Neuron (in vitro differentiated cells): Measurements from ENCODE around the gene ARL3.

ENCODE experiments used
- H2AFZ ChIP-seq: one replicate; pipeline ENCODE4 v1.6.1; 2013; ENCODE audit warnings: low read depth, mild to moderate bottlenecking, inconsistent platforms, low read length, moderate library complexity
- H3K27me3 ChIP-seq: one replicate; pipeline ENCODE4 v1.6.1; 2013; ENCODE audit warnings: low read length; ENCODE audit not compliant: insufficient read depth
- H3K36me3 ChIP-seq: one replicate; pipeline ENCODE4 v1.6.1; 2013; ENCODE audit warnings: low read length; ENCODE audit not compliant: insufficient read depth
- H3K4me1 ChIP-seq: one replicate; pipeline ENCODE4 v1.6.1; 2013; ENCODE audit warnings: low read length; ENCODE audit not compliant: insufficient read depth
- H3K4me3 ChIP-seq: 2 replicates; pipeline ENCODE4 v1.5.1; 2013; ENCODE audit warnings: mild to moderate bottlenecking, low read length, moderate library complexity
- H3K9me3 ChIP-seq: one replicate; pipeline ENCODE4 v1.6.1; 2013; ENCODE audit warnings: low read length

ARL3 gene

GRCh38 chr10:102624751-102625645 lies 89.2 kb downstream of the ARL3 start:
- H2AFZ ChIP-seq, result no peak overlapping the region
- H3K27me3 ChIP-seq, result no peaks in the 10 kb centered on the region
- no peak overlapping the region for H3K4me3 ChIP-seq
- H3K36me3 ChIP-seq, result peaks cover 18% of the 10 kb centered on the region
- H3K9me3 ChIP-seq, result no peaks in the 10 kb centered on the region
- peaks cover 32% of the 10 kb centered on the region for H3K4me1 ChIP-seq

GRCh38 chr10:102624094-102624493 lies 90.1 kb downstream of the ARL3 start:
- H3K4me3 ChIP-seq, result no peak overlapping the region
- peaks cover 25% of the 10 kb centered on the region for H3K36me3 ChIP-seq
- H3K27me3 ChIP-seq, result no peaks in the 10 kb centered on the region
- H3K9me3 ChIP-seq, result no peaks in the 10 kb centered on the region
- no peak overlapping the region for H2AFZ ChIP-seq
- H3K4me1 ChIP-seq, result peaks cover 23% of the 10 kb centered on the region
